IMR-90 (cell line): ENCODE measurements around the gene SDK1. TPM values are rescaled to one million over a fixed set of nuclear protein-coding genes. Genes with fewer than 3 reads are reported as not detected.

Experiments used
- ATAC-seq: fragments of 200-7000 bp; cut with Tn5 transposase; 2 replicates; pipeline ENCODE4 v1.9.1; 2020; ENCODE audit warnings: low read depth, mild to moderate bottlenecking, moderate library complexity
- BruUV-seq: library from RNA; stranded (reverse); fragments of 400-500 nt; replicated peaks from 2 replicates; lab custom pipeline; 2021; lab: Mats Ljungman, UMichigan
- CTCF ChIA-PET: fragments of 300-600 bp; formaldehyde crosslinking; extraction: SDS; loops from one replicate; lab custom pipeline; 2021; ENCODE audit warnings: antibody characterized with exemption; lab: Yijun Ruan, JAX
- POLR2A ChIA-PET: fragments of 300-600 bp; sonication (Branson Sonifier 250); formaldehyde crosslinking; loops from one replicate; lab custom pipeline; 2022; ENCODE audit warnings: antibody characterized with exemption; ENCODE audit not compliant: unreplicated experiment; lab: Charles Lee
- DNase-seq: peaks from one replicate; pipeline ENCODE4 v3.0.0; 2013
- H2AFZ ChIP-seq: replicated peaks from 2 replicates; pipeline ENCODE3; 2013; ENCODE audit warnings: low read length, mild to moderate bottlenecking; ENCODE audit not compliant: poor library complexity
- H2AK5ac ChIP-seq: 2 replicates; pipeline ENCODE4 v1.6.1; 2013; ENCODE audit warnings: low read depth, low read length, inconsistent platforms
- H2AK9ac ChIP-seq: replicated peaks from 2 replicates; pipeline ENCODE3; 2013; ENCODE audit warnings: mild to moderate bottlenecking, low read depth, low read length, moderate library complexity; ENCODE audit not compliant: poor library complexity
- H2BK120ac ChIP-seq: 2 replicates; pipeline ENCODE4 v1.6.1; 2013; ENCODE audit warnings: low read depth, low read length, inconsistent platforms
- H2BK15ac ChIP-seq: 3 replicates; pipeline ENCODE4 v1.6.1; 2013; ENCODE audit warnings: low read depth, low read length, inconsistent platforms
- H2BK20ac ChIP-seq: 2 replicates; pipeline ENCODE4 v1.6.1; 2013; ENCODE audit warnings: low read depth, mild to moderate bottlenecking, inconsistent platforms, low read length, moderate library complexity
- H2BK5ac ChIP-seq: 2 replicates; pipeline ENCODE4 v1.6.1; 2013; ENCODE audit warnings: mild to moderate bottlenecking, low read depth, low read length, inconsistent platforms; ENCODE audit not compliant: poor library complexity, severe bottlenecking
- H3K14ac ChIP-seq: replicated peaks from 2 replicates; pipeline ENCODE4 v1.6.1; 2013; ENCODE audit warnings: low read depth, low read length, inconsistent platforms
- H3K18ac ChIP-seq: 2 replicates; pipeline ENCODE4 v1.6.1; 2013; ENCODE audit warnings: low read depth, low read length, control low read depth
- H3K23ac ChIP-seq: 2 replicates; pipeline ENCODE4 v1.6.1; 2013; ENCODE audit warnings: low read depth, low read length, inconsistent platforms
- H3K27ac ChIP-seq: 2 replicates; pipeline ENCODE4 v1.5.1; 2013; ENCODE audit warnings: mild to moderate bottlenecking, control low read depth, low read length; ENCODE audit not compliant: insufficient read depth
- H3K27me3 ChIP-seq: 2 replicates; pipeline ENCODE4 v1.6.1; 2013; ENCODE audit warnings: low read length; ENCODE audit not compliant: control insufficient read depth, insufficient read depth
- H3K36me3 ChIP-seq: 2 replicates; pipeline ENCODE4 v1.6.1; 2013; ENCODE audit warnings: low read length, mixed read lengths; ENCODE audit not compliant: control insufficient read depth, insufficient read depth
- H3K4ac ChIP-seq: 2 replicates; pipeline ENCODE4 v1.6.1; 2013; ENCODE audit warnings: low read depth, low read length, inconsistent platforms
- H3K4me1 ChIP-seq: 2 replicates; pipeline ENCODE4 v1.6.1; 2013; ENCODE audit warnings: low read length, mixed read lengths; ENCODE audit not compliant: control insufficient read depth, insufficient read depth
- H3K4me2 ChIP-seq: 2 replicates; pipeline ENCODE4 v1.6.1; 2013; ENCODE audit warnings: low read depth, mild to moderate bottlenecking, control low read depth, low read length, moderate library complexity
- H3K4me3 ChIP-seq: 2 replicates; pipeline ENCODE4 v1.5.1; 2013; ENCODE audit warnings: low read depth, mild to moderate bottlenecking, control low read depth, low read length, moderate library complexity; ENCODE audit not compliant: insufficient read depth
- H3K56ac ChIP-seq: 2 replicates; pipeline ENCODE4 v1.6.1; 2013; ENCODE audit warnings: low read length, inconsistent platforms; ENCODE audit not compliant: insufficient read depth; ENCODE audit errors: extremely low read depth
- H3K79me1 ChIP-seq, 2 experiments: 2 replicates each; pipeline ENCODE4 v1.6.1; 2013; ENCODE audit warnings: low read length in 2 of 2, inconsistent platforms in 1 of 2, low read depth in 1 of 2
- H3K9ac ChIP-seq: 2 replicates; pipeline ENCODE4 v1.6.1; 2013; ENCODE audit warnings: low read depth, low read length, control low read depth
- H3K9me1 ChIP-seq: 2 replicates; pipeline ENCODE4 v1.6.1; 2013; ENCODE audit warnings: low read length, inconsistent platforms; ENCODE audit not compliant: insufficient read depth
- H3K9me3 ChIP-seq: 2 replicates; pipeline ENCODE4 v1.6.1; 2013; ENCODE audit warnings: low read length; ENCODE audit not compliant: control insufficient read depth, insufficient read depth
- H4K20me1 ChIP-seq: 2 replicates; pipeline ENCODE4 v1.6.1; 2013; ENCODE audit warnings: low read length, inconsistent platforms; ENCODE audit not compliant: insufficient read depth
- H4K5ac ChIP-seq: 2 replicates; pipeline ENCODE4 v1.6.1; 2013; ENCODE audit warnings: mild to moderate bottlenecking, low read depth, low read length, control low read depth
- H4K8ac ChIP-seq, 2 experiments: 2 replicates each; pipeline ENCODE4 v1.6.1; 2013; ENCODE audit warnings: low read depth in 2 of 2, low read length in 2 of 2, control low read depth in 1 of 2, inconsistent platforms in 1 of 2
- H4K91ac ChIP-seq: 2 replicates; pipeline ENCODE4 v1.6.1; 2013; ENCODE audit warnings: low read depth, low read length, inconsistent platforms; ENCODE audit not compliant: insufficient read depth
- BHLHE40 ChIP-seq: fragments of 150-350 bp; IDR thresholded peaks from 2 replicates; pipeline ENCODE4 v1.6.1; 2016; ENCODE audit warnings: mild to moderate bottlenecking, low read depth, low read length
- CEBPB ChIP-seq: IDR thresholded peaks from 2 replicates; pipeline ENCODE4 v1.6.1; 2012; ENCODE audit warnings: low read depth, low read length, improper control_type of control experiment
- ELK1 ChIP-seq: fragments of 150-350 bp; IDR thresholded peaks from 2 replicates; pipeline ENCODE4 v1.6.1; 2016; ENCODE audit warnings: low read depth, mild to moderate bottlenecking, low read length, moderate library complexity, borderline replicate concordance
- MAFK ChIP-seq: IDR thresholded peaks from 2 replicates; pipeline ENCODE4 v1.6.1; 2012; ENCODE audit warnings: low read depth, low read length, improper control_type of control experiment
- MAZ ChIP-seq: IDR thresholded peaks from 2 replicates; pipeline ENCODE4 v1.6.1; 2012; ENCODE audit warnings: low read depth, mild to moderate bottlenecking, low read length, improper control_type of control experiment, moderate library complexity, borderline replicate concordance
- MXI1 ChIP-seq: IDR thresholded peaks from 2 replicates; pipeline ENCODE4 v1.6.1; 2012; ENCODE audit warnings: low read depth, mild to moderate bottlenecking, low read length, moderate library complexity, borderline replicate concordance
- NFE2L2 ChIP-seq: fragments of 150-350 bp; IDR thresholded peaks from 2 replicates; pipeline ENCODE4 v1.6.1; 2016; ENCODE audit warnings: low read depth, mild to moderate bottlenecking, low read length
- RAD21 ChIP-seq: IDR thresholded peaks from 2 replicates; pipeline ENCODE4 v1.6.1; 2012; ENCODE audit warnings: low read length, improper control_type of control experiment
- RCOR1 ChIP-seq: IDR thresholded peaks from 2 replicates; pipeline ENCODE4 v1.6.1; 2012; ENCODE audit warnings: mild to moderate bottlenecking, low read length, improper control_type of control experiment; ENCODE audit not compliant: insufficient replicate concordance
- WGBS, 2 experiments: methylation state at CpG; one replicate each; pipeline versions ENCODE4 v1.1.5 to v1.1.7; 2013; ENCODE audit warnings: missing lambda C conversion rate in 2 of 2; ENCODE audit not compliant: insufficient read length in 1 of 2; ENCODE audit errors: extremely low coverage in 2 of 2; 5-methylcytosine and 5-hydroxymethylcytosine counted together
- dilution Hi-C: fragments of 300-500 bp; cut with HindIII; formaldehyde crosslinking; loops from one replicate; pipeline ENCODE4 v1.14.3; 2018; ENCODE audit warnings: low sequenced_read_pairs; ENCODE audit not compliant: unreplicated experiment
- in situ Hi-C: fragments of 300-500 bp; cut with MboI; formaldehyde crosslinking; loops from 3 replicates; pipeline ENCODE4 v1.14.3; 2019; ENCODE audit warnings: low sequenced_read_pairs, inconsistent platforms, mixed read lengths
- intact Hi-C: fragments of 100-400 bp; cut with micrococcal nuclease; formaldehyde crosslinking; loops from 2 replicates; pipeline ENCODE4 v1.10.0; 2022
- polyA plus RNA-seq, 3 experiments: library from polyadenylated mRNA; depleted of rRNA; stranded (reverse); fragments of >200 nt; gene quantifications; 2 replicates each; pipeline ENCODE4 v1.2.3, GENCODE V29; 2012; ENCODE audit warnings: low replicate concordance in 1 of 3
- total RNA-seq: library from RNA; depleted of rRNA; stranded (reverse); fragments of >200 nt; gene quantifications from 2 replicates; pipeline ENCODE4 v1.2.3, GENCODE V29; 2012
- TF ChIP-seq, protein P1 (sequence below): conservative IDR thresholded peaks from 2 replicates; pipeline ENCODE4 v1.5.1; 2012; ENCODE audit warnings: mild to moderate bottlenecking, low read depth, low read length, improper control_type of control experiment
- TF ChIP-seq, protein P2 (sequence below): fragments of 150-350 bp; IDR thresholded peaks from 2 replicates; pipeline ENCODE4 v1.6.1; 2017; ENCODE audit warnings: mild to moderate bottlenecking, antibody characterized with exemption, low read length, low read depth

Gene SDK1
- total and polyA plus RNA-seq, 2 of the 4 experiments (the other 2 are of a cell fraction) = 1.5 to 1.6 TPM

DNA sequence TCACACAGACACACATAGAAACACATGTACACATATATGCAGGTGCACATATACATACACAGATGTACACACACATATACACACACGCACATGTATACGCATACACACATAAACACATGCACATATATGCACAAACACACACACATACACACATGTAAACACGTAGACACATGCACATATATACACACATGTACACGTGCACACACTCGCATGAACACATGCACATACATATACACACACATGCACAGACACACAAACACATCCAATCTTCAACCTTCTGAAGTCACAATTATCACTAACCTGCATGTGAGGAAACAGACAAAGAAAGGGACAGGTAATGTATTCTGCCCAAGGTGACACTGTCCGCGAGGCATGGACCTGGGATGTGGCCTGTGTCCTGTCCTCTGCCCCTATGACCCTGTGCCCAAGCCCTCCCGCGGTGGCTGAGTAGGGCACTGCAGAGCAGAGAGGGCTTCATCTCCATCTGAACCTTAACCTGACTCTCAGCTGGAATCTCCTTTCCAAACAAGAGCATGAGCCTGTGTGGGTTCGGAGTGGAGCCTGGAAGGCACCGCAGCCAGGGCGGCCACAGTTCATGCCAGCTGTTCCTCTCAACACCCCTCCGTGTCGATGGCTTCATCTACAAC lies 660.9 kb downstream of the SDK1 start:
- no peak overlapping the region for H3K14ac ChIP-seq
- H2BK15ac ChIP-seq = no peak overlapping the region
- dilution Hi-C loops (no loop called here), intact Hi-C loops (no loop called here), in situ Hi-C loops (no loop called here)
- no peak overlapping the region for H4K91ac ChIP-seq
- H4K20me1 ChIP-seq = no peaks in the 10 kb centered on the region
- H2BK120ac ChIP-seq = no peak overlapping the region
- H2AFZ ChIP-seq = no peak overlapping the region
- H4K8ac ChIP-seq = no peak overlapping the region
- no peak overlapping the region for H3K9ac ChIP-seq
- no peak overlapping the region for H2AK5ac ChIP-seq
- 94% methylated on average over 3 of the region's 14 CpGs; no CpG with 5 or more reads in 1 of the 2 experiments for WGBS, 2 experiments
- TF ChIP-seq, protein P1, sequence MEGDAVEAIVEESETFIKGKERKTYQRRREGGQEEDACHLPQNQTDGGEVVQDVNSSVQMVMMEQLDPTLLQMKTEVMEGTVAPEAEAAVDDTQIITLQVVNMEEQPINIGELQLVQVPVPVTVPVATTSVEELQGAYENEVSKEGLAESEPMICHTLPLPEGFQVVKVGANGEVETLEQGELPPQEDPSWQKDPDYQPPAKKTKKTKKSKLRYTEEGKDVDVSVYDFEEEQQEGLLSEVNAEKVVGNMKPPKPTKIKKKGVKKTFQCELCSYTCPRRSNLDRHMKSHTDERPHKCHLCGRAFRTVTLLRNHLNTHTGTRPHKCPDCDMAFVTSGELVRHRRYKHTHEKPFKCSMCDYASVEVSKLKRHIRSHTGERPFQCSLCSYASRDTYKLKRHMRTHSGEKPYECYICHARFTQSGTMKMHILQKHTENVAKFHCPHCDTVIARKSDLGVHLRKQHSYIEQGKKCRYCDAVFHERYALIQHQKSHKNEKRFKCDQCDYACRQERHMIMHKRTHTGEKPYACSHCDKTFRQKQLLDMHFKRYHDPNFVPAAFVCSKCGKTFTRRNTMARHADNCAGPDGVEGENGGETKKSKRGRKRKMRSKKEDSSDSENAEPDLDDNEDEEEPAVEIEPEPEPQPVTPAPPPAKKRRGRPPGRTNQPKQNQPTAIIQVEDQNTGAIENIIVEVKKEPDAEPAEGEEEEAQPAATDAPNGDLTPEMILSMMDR = no peak
- TF ChIP-seq, protein P2, sequence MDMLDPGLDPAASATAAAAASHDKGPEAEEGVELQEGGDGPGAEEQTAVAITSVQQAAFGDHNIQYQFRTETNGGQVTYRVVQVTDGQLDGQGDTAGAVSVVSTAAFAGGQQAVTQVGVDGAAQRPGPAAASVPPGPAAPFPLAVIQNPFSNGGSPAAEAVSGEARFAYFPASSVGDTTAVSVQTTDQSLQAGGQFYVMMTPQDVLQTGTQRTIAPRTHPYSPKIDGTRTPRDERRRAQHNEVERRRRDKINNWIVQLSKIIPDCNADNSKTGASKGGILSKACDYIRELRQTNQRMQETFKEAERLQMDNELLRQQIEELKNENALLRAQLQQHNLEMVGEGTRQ = no peak
- TF ChIP-seq ELK1 (no peak), RAD21 (no peak), MAZ (no peak), RCOR1 (no peak), MXI1 (no peak), BHLHE40 (no peak), MAFK (no peak), NFE2L2 (no peak), CEBPB (no peak)
- H3K36me3 ChIP-seq = 0 out of 2 replicates have a peak, but pooled peaks cover 2% of the 10 kb centered on the region
- H3K79me1 ChIP-seq = no peaks in the 10 kb centered on the region
- no peak overlapping the region for H3K27ac ChIP-seq
- no peak overlapping the region for H2BK20ac ChIP-seq
- no peak for DNase-seq
- BruUV-seq = no TSS peak
- ChIA-PET POLR2A (no interaction called here), CTCF (no interaction called here)
- H3K4me1 ChIP-seq = no peaks in the 10 kb centered on the region
- no peak overlapping the region for H4K5ac ChIP-seq
- peaks cover 2% of the 10 kb centered on the region; the same call in 1 of the 2 replicates for H3K9me3 ChIP-seq
- no peak for ATAC-seq
- no peak overlapping the region for H3K4me3 ChIP-seq
- H3K9me1 ChIP-seq = no peaks in the 10 kb centered on the region
- H3K4me2 ChIP-seq = no peak overlapping the region
- H3K56ac ChIP-seq = no peak overlapping the region
- H2AK9ac ChIP-seq = no peak overlapping the region
- no peak overlapping the region for H2BK5ac ChIP-seq
- H3K18ac ChIP-seq = no peak overlapping the region
- no peaks in the 10 kb centered on the region for H3K27me3 ChIP-seq
- H3K4ac ChIP-seq = no peak overlapping the region
- H3K23ac ChIP-seq = no peak overlapping the region
